ENCODE data around the gene RPL23. TPM values are rescaled to one million over a fixed set of nuclear protein-coding genes. Genes with fewer than 3 reads are reported as not detected.
A peak's percentile ranks its signal among the peaks of the same experiment; 100 is the strongest.

RPL23 gene
- total and polyA plus RNA-seq, 2 experiments from 2014 or later: 516 to 1,221 TPM

DNA sequence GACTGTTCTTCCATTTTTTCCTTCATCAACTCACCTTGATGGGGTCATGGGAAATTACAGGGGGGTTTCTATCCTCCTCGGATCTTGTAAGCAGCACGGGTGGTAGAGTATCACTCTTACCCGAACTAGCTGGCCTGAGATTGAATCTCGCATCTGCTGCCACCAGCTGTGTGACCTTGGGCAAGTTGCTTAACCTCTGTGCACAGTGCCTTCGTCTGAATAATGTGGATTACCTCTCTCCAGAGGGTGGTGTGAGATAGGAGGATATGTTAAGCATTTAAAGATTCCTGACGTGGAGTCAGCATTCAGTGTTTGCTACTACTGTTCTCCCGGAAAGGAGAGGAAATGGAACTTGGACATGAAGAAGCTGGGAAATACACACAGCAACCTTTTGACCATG lies 40.8 kb upstream of the RPL23 start:
- no peak for DNase-seq
- 71 to 76% methylated on average over 7 of the region's 7 CpGs for WGBS, 2 experiments (ENCODE audit: low coverage in 1 of 2, low lambda C conversion rate in 2 of 2, missing lambda C conversion rate in 2 of 2)

DNA sequence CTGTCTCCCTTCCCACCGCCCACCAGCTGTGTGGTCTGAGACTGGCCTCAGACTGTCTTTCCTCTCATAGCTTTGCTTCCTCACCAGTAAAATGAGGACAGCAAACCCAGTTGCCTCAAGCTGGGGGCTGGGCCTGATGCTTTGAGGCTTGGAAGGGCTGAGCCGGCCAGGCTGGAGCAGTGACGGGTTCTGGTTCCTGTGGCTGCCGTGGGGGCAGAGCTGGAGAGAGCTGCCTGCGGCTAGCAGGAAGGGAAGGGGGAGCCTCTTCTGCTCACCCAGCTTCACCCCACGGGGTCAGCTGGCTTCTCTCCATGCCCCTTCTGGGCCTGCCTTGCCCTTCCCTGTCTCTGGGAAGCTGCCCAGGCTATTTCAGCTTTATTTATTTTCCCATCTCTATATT lies 40.1 kb upstream of the RPL23 start:
- WGBS, 2 experiments (ENCODE audit: low coverage in 1 of 2, low lambda C conversion rate in 2 of 2, missing lambda C conversion rate in 2 of 2): 68 to 74% methylated on average over 5 to 6 of the region's 6 CpGs
- no peak overlapping the region for H3K9ac ChIP-seq
- no peak overlapping the region for H3K4me2 ChIP-seq (ENCODE audit: unreplicated experiment)

More for the DNA sequence above, 40.8 kb upstream of the RPL23 start:
- H3K4me2 ChIP-seq (ENCODE audit: unreplicated experiment): no peak overlapping the region
- in situ Hi-C loops (cut with MboI): no loop called here
- H3K9me2 ChIP-seq (ENCODE audit: insufficient read depth): no peaks in the 10 kb centered on the region
- no peak overlapping the region for H3K4me3 ChIP-seq
- H3F3A ChIP-seq (ENCODE audit: insufficient read depth): peaks cover 62% of the 10 kb centered on the region
- H3K79me2 ChIP-seq (ENCODE audit: insufficient read depth): peaks cover 100% of the 10 kb centered on the region
- H3K27me3 ChIP-seq (replicated peaks; ENCODE audit: insufficient read depth): no peaks in the 10 kb centered on the region
- no peak overlapping the region for H2AFZ ChIP-seq
- no peak overlapping the region for H3K9ac ChIP-seq
- H3K9me3 ChIP-seq (ENCODE audit: low read depth): no peaks in the 10 kb centered on the region
- H4K20me1 ChIP-seq (ENCODE audit: insufficient read depth): peaks cover 14% of the 10 kb centered on the region
- TF ChIP-seq EZH2phosphoT487 (IDR thresholded peaks at IDR 0.05; ENCODE audit: insufficient read depth, low read depth): no peak
- no peak for TF ChIP-seq EZH2 (IDR thresholded peaks at IDR 0.05; ENCODE audit: insufficient read depth, poor library complexity, severe bottlenecking)
- H3K36me3 ChIP-seq (ENCODE audit: low read depth): peaks cover 68% of the 10 kb centered on the region
- H3K27ac ChIP-seq: no peak overlapping the region
- peaks cover 2% of the 10 kb centered on the region for H3K4me1 ChIP-seq (ENCODE audit: insufficient read depth)

DNA sequence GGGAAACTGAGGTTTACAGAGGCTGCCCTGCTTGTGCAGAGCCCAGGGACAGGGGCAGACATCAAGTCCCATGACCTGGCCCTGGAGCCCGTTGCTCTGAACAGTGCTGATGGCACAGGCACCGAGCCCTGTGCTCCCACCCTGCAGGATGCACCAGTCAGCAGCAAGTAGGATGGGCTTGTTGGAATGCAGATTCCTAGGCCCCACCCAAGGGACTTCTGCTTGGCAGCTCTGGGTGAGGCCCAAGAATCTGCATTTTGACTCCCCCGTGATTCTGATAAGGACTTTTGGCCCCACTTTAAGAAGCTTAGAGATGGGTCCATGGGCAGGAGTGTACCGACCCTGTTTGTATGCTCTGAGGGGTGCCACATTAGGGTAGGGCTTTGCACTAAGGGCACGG lies 39.6 kb upstream of the RPL23 start:
- H3K36me3 ChIP-seq (ENCODE audit: low read depth): peaks cover 68% of the 10 kb centered on the region
- TF ChIP-seq EZH2phosphoT487 (IDR thresholded peaks at IDR 0.05; ENCODE audit: insufficient read depth, low read depth): no peak
- no peak for TF ChIP-seq EZH2 (IDR thresholded peaks at IDR 0.05; ENCODE audit: insufficient read depth, poor library complexity, severe bottlenecking)
- no peaks in the 10 kb centered on the region for H3K4me1 ChIP-seq (ENCODE audit: insufficient read depth)
- H3K4me2 ChIP-seq (ENCODE audit: unreplicated experiment): no peak overlapping the region
- no peak overlapping the region for H2AFZ ChIP-seq
- H3K4me3 ChIP-seq: no peak overlapping the region
- H3K27me3 ChIP-seq (replicated peaks; ENCODE audit: insufficient read depth): no peaks in the 10 kb centered on the region
- no peak overlapping the region for H3K9ac ChIP-seq
- 0 out of 2 replicates have a peak overlapping the region, but pooled peaks have one; percentile 6 for H3K27ac ChIP-seq
- in situ Hi-C loops (cut with MboI): no loop called here
- peaks cover 52% of the 10 kb centered on the region for H3F3A ChIP-seq (ENCODE audit: insufficient read depth)
- H3K9me3 ChIP-seq (ENCODE audit: low read depth): no peaks in the 10 kb centered on the region
- H3K79me2 ChIP-seq (ENCODE audit: insufficient read depth): peaks cover 100% of the 10 kb centered on the region
- H4K20me1 ChIP-seq (ENCODE audit: insufficient read depth): peaks cover 18% of the 10 kb centered on the region
- DNase-seq: no peak
- 78 to 79% methylated on average over 5 of the region's 5 CpGs for WGBS, 2 experiments (ENCODE audit: low coverage in 1 of 2, low lambda C conversion rate in 2 of 2, missing lambda C conversion rate in 2 of 2)
- no peaks in the 10 kb centered on the region for H3K9me2 ChIP-seq (ENCODE audit: insufficient read depth)

More for the DNA sequence above, 40.1 kb upstream of the RPL23 start:
- H3K4me1 ChIP-seq (ENCODE audit: insufficient read depth): peaks cover 2% of the 10 kb centered on the region; the same call in 1 of the 2 replicates
- no peaks in the 10 kb centered on the region for H3K9me2 ChIP-seq (ENCODE audit: insufficient read depth)
- peaks cover 100% of the 10 kb centered on the region for H3K79me2 ChIP-seq (ENCODE audit: insufficient read depth)
- H3K9me3 ChIP-seq (ENCODE audit: low read depth): no peaks in the 10 kb centered on the region
- TF ChIP-seq EZH2 (IDR thresholded peaks at IDR 0.05; ENCODE audit: insufficient read depth, poor library complexity, severe bottlenecking) (no peak), EZH2phosphoT487 (IDR thresholded peaks at IDR 0.05; ENCODE audit: insufficient read depth, low read depth) (no peak)
- in situ Hi-C loops (cut with MboI): no loop called here
- H2AFZ ChIP-seq: no peak overlapping the region
- peaks cover 18% of the 10 kb centered on the region for H4K20me1 ChIP-seq (ENCODE audit: insufficient read depth)
- no peak overlapping the region for H3K4me3 ChIP-seq
- peak; percentile 37 for DNase-seq
- peaks cover 57% of the 10 kb centered on the region for H3F3A ChIP-seq (ENCODE audit: insufficient read depth)
- 0 out of 2 replicates have a peak overlapping the region, but pooled peaks have one; percentile 6 for H3K27ac ChIP-seq
- H3K27me3 ChIP-seq (replicated peaks; ENCODE audit: insufficient read depth): no peaks in the 10 kb centered on the region
- peaks cover 70% of the 10 kb centered on the region for H3K36me3 ChIP-seq (ENCODE audit: low read depth)

DNA sequence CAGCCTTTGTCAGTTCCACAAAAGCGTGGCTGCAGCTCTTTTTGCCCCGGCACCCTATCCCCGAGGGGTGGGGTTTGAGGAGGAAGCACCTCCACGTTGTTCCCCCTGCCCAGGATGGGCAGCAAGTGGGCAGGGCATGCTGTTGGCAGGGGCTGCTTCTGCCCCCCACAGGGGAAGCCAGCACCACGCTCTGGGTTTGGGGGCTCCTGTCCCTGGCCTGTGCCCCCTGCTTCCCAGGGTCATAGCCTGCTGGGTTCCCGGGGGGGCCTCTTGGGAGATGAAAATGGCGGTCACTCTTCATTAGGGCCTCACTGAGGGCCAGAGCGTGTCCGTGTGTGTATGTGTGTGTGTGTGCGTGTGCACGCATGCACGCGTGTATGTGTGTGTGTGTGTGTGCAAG lies 39.1 kb upstream of the RPL23 start:
- in situ Hi-C loops (cut with MboI): no loop called here

More for the DNA sequence above, 39.1 kb upstream of the RPL23 start:
- no peak overlapping the region for H3K4me2 ChIP-seq (ENCODE audit: unreplicated experiment)
- no peak overlapping the region for H2AFZ ChIP-seq
- DNase-seq: no peak
- no peaks in the 10 kb centered on the region for H3K4me1 ChIP-seq (ENCODE audit: insufficient read depth)
- H3K79me2 ChIP-seq (ENCODE audit: insufficient read depth): peaks cover 100% of the 10 kb centered on the region
- peaks cover 47% of the 10 kb centered on the region for H3F3A ChIP-seq (ENCODE audit: insufficient read depth)
- 87 to 90% methylated on average over 13 of the region's 13 CpGs for WGBS, 2 experiments (ENCODE audit: low coverage in 1 of 2, low lambda C conversion rate in 2 of 2, missing lambda C conversion rate in 2 of 2)
- H3K9me2 ChIP-seq (ENCODE audit: insufficient read depth): no peaks in the 10 kb centered on the region
- peaks cover 65% of the 10 kb centered on the region for H3K36me3 ChIP-seq (ENCODE audit: low read depth)
- no peak overlapping the region for H3K9ac ChIP-seq
- H3K9me3 ChIP-seq (ENCODE audit: low read depth): no peaks in the 10 kb centered on the region
- no peaks in the 10 kb centered on the region for H3K27me3 ChIP-seq (replicated peaks; ENCODE audit: insufficient read depth)
- H3K27ac ChIP-seq: no peak overlapping the region
- TF ChIP-seq EZH2phosphoT487 (IDR thresholded peaks at IDR 0.05; ENCODE audit: insufficient read depth, low read depth): no peak
- no peak for TF ChIP-seq EZH2 (IDR thresholded peaks at IDR 0.05; ENCODE audit: insufficient read depth, poor library complexity, severe bottlenecking)
- peaks cover 18% of the 10 kb centered on the region for H4K20me1 ChIP-seq (ENCODE audit: insufficient read depth)
- H3K4me3 ChIP-seq: no peak overlapping the region

Measured in GM23248 (cell line).